ENCODE measurements around the gene PHACTR3.

PHACTR3 gene

DNA sequence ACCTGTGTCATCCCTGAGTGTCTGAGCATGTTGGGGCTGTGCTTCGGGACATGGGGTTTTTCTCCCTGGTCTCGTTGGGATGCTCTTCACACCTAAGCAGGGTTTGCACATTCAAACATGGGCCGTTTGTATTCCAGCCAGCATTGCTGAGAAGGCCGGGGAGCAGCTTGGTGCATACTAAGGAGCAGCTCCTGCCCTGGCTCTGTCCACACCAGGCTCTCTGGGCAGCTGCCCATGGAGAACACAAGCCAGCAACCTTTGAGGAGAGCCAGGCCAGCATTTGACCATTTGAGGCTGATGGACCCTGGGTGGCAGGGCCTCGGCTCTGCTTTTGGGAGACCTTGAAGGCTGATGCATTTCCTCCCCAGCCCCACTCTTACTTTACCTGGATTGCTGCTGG lies 92.1 kb downstream of the PHACTR3 start:
- no peak for DNase-seq (ENCODE audit: low read depth in 2 of 2)

DNA sequence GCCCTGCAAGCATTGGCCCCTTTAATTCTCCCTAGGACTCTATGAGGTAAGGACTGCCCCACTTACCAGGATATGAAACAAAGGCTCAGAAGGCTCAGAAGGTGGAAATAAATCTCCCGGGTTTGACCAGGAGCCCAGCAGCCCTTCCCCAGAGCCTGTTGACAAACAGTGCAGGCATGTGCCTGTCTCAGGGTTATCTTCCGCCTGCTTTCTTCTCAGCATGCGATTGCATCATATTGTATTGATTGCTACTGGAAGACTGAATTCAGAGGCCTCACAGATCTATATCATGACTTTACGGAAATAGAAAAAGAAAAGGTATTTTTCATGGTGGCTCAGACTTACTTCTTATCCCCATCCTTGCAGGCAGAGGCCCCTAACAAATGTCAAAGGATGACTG lies 92.7 kb downstream of the PHACTR3 start:
- no peak for DNase-seq (ENCODE audit: low read depth in 2 of 2)

DNA sequence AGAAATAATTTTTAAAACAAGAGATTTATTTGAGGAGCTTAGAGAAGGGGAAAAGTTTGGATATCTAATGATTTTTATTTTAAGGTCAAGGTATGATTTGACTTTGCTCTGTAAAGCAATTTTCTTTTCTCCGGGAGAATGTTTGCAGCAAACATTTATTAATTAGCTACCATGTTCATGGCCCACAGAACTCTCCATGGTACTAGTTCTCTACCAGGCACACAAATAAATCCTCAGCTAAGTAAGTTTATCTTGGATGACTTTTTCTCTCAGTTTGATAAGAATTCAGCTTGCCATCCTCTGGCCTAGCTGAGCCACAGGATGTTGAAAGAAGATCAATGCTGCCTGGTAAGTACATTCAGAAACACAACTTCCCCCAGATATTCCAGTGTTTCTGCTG lies 94.3 kb downstream of the PHACTR3 start:
- no peak for DNase-seq (ENCODE audit: low read depth in 2 of 2)

DNA sequence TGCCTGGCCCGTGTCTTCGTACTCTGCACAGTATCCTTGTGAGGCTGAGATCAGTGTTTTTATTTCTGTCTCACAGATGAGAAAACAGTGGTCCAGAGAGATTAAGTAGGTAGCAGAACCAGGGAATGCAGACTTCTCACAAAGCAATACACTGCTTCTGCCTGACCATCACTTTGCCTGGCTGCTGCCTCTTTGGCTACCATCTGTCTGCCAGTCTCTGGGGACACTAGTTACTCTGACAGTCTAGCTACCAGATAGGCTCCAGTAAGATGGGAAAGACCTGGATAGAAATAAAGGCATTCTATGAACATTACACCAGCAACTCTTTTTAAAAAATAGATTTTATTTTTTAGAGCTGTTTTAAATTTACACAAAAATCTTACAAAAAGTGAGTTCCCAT lies 96.9 kb downstream of the PHACTR3 start:
- no peak for DNase-seq (ENCODE audit: low read depth in 2 of 2)

DNA sequence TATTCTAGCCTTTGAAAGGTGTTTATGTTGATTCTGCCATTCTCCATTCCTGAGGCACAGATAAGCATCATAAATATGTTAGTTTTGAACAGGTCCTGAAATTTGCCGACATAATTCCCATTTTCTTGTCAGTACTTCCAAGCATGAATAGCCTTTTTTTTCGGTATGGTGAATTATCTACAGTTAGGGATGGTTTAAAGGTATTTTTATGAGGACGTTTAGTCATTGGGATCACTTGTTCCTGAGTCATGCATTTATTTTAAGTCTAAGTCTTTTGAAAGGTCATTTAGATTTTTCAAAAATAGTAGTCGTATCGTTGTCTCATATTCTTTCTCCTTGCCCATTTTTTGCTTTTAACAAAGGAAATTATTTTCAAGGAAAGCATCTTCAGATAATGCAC lies 98.7 kb downstream of the PHACTR3 start:
- no peak for DNase-seq (ENCODE audit: low read depth in 2 of 2)

DNA sequence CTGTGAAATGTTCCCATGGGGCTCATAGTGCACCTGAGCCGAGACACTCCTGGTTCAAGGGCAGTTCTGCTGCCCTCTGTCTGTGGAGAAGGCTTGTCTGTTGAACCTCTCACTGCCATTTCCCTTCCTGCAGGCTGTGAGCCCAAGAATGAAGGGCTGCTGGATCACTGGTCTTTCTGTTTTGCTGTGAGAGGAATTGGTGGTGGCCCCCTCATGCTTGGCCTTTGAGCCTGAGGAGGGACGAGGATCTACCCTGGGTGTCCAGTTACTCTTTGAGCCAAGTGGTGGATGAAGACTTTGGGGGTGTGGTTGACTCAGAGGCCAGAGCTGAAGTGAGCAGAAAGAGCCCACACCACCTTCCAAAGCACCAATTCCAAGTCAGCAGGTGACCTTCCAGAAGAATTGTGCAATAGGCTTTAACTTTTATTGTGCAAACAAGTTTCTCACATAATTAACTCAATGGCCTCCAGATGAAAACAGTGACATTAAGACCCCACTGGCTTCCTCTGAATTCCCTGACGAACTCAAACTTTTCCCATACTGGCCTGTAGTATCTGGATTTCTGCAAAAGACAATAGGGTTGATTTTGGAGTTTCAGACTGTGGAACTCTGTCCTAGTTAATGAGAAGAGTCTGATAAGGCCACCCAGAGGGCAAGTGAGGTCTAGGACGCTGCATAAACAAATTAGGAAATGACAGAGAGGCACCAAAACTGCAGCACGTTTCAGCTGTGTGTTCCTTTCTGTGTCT lies 101.5 kb downstream of the PHACTR3 start:
- DNase-seq (ENCODE audit: low read depth in 2 of 2) = no peak

DNA sequence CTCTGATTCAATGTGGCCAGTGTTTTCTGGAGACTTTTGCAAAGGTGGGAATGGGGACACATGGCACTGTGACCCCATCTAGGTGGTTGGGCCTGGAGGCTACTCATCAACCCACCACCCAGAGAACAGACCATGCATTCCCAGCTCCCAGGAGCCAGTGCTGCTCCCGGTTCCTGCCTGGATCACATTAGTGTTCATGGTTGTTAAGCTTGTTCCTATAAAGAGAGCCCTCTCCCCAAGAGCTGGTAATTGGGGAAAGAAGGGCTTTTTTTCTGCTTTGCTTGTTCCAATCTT lies 102.0 kb downstream of the PHACTR3 start:
- no peak for DNase-seq (ENCODE audit: low read depth in 2 of 2)

DNA sequence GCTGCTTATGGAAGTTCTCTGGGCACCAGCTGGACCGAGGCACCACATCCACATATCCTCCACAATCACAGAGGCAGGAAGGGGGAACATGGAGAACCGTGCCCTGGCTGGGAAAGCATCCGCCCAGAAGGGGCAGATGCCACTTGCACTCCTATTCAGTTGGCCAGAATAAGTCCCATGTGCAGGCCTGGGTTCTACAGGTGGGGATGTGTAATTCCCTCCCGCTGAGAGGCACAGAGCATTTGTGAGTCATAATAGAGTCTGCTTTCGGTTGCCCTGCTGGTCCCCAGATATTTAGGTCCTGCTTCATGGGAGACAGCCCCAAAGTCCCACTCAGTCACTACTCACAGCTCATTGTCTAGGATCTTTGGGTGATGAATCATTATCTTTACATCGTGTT lies 104.0 kb downstream of the PHACTR3 start:
- DNase-seq (ENCODE audit: low read depth in 2 of 2) = no peak

DNA sequence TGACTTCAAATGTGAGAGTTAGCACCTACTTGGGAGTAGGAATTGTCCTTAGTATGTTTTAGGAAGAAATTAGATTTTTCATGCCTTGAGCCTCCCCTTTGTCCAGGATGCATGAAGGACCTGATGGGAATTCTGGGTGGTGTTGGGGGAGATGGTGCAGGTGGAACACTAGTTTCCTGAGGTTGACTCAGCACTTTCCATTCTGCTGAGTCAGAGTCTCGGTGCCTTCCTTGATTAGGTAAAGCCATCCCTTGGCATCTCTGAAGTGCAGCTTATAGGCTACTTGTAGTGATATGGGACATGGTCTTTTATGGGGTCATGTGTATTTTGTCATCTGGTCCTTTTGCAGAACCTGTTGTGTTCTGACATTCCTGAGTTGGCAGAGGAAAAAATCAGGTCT lies 105.3 kb downstream of the PHACTR3 start:
- DNase-seq (ENCODE audit: low read depth in 2 of 2) = no peak

DNA sequence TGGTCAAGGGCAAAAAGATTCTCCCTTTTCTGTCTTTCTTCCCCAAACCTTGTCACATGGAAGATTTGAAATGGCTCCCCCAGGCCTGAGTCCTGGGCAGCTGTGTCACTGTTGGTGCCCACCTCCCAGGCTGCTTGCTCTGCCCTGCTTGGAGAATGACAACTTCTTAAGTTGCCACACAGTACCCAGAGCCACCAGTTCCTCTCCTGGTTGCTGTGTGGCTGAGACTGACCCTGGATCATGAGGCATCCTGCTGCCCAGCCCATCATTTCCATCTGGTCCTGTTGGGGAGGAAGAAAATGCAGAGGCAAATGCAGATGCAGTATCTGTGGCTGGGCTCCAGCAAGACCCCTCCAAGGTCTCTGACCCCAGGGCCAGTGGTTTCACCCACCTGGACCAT lies 113.7 kb downstream of the PHACTR3 start:
- no peak for DNase-seq (ENCODE audit: low read depth in 2 of 2)

DNA sequence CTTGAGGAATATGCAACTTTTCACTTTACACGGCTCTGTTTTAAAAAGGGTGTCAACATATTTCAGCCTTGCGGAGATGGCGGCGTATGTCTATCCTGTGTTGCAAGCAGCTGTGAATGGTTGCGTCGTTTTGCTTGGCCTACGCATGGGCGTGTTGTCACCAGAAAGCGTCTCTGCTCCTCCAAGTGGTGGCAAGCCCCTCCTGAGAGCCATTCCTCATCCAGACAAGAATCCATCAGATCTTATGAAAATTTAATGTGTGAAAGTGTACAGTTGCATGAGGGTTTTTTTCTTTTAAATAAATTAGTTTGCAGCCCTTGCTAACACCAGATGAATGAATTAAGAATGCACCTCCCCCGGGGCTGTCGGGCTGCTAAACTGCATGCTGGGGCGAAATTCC lies 114.4 kb downstream of the PHACTR3 start:
- no peak for DNase-seq (ENCODE audit: low read depth in 2 of 2)

DNA sequence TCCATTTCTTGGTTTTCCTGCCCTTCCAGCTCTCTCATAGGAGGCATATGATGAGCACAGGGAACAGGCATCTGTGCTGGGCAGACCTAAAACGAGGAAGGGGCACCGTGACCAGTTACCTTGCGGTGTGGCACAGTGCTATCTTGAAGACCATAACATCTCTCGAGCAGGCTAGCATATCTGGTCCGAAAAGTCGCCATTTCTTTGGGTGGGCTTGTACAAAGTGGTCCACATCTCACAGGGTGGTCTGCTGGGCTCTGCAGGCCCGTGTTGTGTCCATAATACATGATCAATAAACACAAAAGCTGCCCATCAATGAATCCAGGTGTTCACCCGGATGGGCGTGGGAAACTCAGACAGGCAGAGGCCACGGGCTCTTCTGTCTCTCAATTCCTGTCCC lies 115.7 kb downstream of the PHACTR3 start:
- DNase-seq (ENCODE audit: low read depth in 2 of 2) = no peak

DNA sequence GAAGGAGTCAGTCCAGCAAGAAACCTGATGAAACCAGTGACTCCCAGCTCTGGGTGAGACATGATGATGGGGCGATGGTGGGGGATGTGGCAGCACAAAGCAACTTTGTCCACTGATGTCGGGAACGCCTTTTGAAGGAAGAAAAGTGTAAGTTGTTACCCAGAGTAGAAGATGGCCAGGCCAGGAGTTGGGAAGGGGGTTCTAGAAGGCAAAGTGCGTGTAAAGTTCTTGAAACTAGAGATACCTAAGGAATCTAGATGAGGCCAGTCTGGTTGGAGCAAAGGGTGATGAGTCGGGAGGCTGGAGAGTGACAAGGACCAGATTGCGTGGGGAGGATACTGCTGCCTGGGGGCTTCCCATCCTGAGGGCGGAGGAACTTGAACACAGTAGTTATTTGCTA lies 117.0 kb downstream of the PHACTR3 start:
- no peak for DNase-seq (ENCODE audit: low read depth in 2 of 2)

DNA sequence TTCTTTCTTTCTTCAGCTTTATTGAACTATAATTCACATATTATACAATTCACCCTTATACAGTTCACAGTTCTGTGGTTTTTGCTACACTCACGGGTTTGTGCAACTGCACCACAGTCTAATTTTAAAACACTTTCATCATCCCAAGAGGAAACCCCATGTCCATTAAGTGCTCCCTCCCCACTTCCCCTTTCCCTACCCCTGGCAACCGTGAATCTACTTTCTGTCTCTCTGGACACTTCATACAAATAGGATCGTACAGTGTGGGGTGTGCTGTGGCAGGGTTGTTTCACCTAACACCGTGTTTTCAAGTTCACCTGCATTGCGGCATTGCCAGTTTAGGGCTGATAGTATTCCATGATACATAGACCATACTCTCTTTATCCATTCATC lies 118.8 kb downstream of the PHACTR3 start:
- no peak for DNase-seq (ENCODE audit: low read depth in 2 of 2)

DNA sequence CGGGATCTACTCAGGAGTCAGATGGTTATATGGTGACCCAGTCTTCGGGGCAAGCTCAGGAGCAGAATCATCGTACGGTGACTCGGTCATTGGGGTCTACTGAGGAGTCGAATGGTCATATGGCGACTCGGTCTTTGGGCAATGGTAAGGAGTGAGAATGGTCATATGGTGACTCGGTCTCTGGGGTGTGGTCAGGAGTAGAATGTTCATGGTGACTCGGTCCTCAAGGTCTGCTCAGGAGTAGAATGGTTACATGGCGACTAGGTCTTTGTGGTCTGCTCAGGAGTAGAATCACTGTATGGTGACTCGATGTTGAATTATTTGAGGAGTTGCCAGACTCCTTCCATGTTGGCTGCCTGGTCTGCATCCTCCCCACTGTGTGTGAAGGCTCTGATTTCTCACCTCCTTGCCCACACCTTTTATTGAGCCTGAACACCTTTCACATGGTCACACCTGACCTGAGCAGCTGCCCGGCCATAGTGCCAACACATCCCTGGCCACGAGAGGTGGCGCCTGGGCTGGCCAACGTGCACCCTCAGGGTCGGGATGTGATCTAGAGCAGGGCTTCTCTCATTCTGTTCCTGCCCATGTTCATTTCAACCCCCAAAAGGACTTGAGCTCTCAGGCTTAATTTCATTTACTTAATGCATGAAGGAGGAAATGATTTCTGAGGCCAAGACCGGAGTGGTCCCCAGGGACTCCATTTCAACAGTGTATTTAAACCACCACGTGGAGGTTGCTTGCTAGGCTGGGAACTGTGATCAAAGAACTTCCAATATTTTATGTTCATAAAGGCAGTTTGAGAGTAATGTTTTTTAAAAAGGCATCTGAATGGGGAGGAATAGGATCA lies 119.5 kb downstream of the PHACTR3 start:
- no peak for DNase-seq (ENCODE audit: low read depth in 2 of 2)

DNA sequence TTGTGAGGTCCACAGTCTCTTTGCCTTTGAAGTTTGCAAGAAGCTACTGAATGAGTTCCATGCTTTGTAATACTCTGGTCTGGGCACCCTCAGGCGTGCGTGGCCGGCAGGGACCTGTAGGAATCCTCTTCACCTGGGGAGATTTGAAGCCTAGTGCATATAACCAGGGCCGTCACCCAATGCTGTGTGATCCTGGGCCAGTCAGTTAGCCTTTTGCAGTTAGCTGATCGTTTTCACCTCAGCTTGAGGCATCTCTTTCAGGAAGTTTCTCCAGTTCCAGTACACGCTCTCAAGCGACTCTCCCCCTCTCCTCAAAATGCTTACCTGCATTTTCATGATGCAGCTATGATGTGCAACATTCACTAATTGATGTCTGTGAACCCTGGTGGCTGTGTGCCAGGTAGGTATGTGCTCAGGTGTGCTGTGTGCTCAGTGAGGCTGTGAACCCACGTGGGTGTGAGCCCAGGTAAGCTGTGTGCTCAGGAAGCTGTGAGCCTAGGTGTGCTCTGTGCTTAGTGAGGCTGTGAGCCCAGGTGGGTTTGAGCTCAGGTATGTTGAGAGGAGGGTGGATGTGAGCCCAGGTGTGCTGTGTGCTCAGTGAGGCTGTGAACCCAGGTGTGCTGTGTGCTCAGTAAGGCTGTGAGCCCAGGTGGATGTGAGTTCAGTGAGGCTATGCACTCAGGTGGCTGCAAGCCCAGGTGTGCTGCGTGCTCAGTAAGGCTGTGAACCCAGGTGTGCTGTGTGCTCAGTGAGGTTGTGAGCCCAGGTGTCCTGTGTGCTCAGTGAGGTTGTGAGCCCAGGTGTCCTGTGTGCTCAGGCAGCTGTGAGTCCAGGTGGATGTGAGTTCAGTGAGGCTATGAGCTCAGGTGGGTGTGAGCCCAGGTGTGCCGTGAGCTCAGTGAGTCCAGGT lies 120.4 kb downstream of the PHACTR3 start:
- no peak for DNase-seq (ENCODE audit: low read depth in 2 of 2)

DNA sequence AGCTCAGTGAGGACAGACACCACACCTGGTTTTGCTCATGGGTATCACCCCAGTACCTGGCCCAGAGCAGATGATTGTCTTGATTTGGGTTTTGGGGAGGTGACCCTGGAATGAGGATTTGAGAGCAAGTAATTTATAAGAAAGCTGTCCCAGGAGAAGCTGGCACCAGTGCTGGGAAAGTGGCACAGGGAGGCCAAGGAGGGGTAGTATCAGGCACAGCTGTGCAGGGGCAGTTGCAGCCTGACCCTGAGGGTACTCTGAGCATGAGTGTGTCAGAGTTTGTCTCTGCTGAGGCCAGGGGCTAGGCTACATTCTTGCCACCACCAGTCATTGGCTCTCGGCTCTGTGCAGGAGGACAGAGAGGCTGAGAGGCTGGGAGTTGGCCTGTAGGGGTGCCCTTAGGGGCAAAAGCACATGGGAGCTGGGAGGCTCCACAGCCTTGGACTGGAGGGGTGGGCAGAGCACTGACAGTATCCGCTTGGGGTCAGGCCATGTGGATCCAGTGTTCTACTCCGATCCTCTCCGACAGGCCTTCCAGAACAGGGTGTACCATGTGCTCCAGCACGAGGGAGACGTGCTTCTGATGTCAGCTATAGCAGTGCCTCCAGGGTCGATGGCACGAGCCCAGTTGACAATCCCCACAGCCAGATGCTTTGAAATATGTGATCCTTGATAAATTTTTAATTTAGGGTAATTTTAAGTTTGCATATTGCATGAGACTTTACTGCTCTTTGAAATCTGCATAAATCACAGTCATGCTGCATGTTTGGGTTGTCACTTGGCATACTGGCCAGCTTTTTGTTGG lies 121.3 kb downstream of the PHACTR3 start:
- no peak for DNase-seq (ENCODE audit: low read depth in 2 of 2)

DNA sequence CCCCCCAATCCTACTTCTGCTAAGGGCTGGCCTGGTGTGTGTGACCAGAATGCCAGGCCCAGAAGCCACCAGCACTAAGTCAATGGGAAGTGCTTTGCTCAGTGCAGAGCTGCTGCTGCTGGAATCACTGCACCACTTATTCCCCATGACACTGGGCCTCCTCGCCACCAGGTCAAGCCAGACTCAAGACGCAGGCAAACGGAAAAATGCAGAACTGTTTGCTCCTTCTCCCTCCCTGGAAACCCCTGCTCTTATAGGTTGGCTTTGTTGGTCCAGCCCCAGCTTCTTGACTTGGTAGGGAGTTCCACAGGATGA lies 121.9 kb downstream of the PHACTR3 start:
- no peak for DNase-seq (ENCODE audit: low read depth in 2 of 2)

DNA sequence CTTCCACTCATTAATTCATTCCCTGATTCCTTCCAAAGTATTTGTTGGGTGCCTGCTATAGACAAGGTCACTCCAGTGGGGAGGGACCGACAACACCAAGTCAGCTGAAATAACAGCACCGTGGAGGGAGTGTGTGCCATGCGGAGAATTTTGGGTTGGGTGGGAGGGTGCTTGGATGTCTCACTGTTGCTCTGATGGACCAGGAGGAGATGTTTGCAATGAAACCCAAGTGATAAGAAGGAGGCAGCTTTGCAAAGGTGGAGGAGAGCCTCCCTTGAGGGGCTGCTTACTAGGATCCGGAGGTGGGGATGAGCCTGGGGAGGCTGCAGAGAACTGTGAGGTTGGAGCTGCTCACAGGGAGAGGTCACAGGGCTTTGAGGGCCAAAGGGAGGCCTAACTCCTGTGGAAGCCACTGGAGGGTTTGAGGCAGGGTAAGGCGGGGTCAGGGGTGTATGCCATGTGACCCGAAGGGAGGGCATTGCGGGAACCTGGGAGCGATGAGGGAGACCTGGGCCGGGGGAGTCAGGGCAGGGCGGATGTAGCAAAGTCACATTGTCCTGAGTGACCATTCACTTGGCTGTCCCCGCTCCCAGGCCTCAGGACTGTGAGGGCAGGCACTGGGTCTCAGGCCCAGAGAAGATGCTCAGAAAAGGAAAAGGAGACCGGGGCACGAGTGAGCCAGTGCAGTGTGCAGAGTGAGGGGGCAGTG lies 124.5 kb downstream of the PHACTR3 start:
- DNase-seq (ENCODE audit: low read depth in 2 of 2) = no peak

DNA sequence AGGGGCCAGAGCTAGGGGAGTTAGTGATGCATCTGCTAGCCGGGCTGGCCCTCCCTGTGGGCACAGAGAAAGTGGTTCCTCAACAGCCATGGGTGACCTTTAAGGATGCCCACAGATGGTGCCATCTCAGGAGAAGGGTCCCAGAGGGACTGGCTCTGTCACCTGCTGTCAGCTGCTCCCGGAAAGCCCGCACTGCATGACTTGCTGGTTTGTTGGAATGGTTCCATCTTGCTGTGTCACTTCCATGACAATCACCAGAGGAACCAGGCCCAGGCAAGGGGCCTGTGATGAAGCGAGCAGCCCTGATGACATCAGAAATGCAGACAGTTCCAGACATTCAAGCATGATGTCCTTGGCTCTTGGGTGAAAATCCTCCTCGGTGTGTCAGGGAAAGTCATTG lies 125.2 kb downstream of the PHACTR3 start:
- DNase-seq (ENCODE audit: low read depth in 2 of 2) = no peak

DNA sequence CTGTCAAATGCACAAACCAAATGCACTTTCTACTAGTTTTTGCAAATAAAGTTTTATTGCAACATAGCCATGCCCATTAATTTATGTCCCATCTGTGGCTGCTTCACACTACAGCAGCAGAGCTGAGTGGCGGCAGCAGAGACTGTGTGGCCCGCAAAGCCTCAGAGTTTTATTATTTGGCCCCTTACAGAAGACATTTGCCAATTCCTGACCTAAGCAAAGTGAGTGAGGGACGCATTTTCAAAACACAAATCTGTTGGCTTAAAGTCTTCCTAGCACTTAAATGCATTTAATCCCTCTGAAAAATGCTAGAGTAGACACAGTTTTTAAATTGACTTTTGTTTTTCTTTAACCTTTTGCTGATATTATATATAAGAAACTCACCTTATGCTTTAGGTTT lies 126.4 kb downstream of the PHACTR3 start:
- DNase-seq (ENCODE audit: low read depth in 2 of 2) = no peak
